Measurements from ENCODE around the gene MAVS. TPM values are rescaled to one million over a fixed set of nuclear protein-coding genes. Genes with fewer than 3 reads are reported as not detected.

MAVS gene
- total and polyA plus RNA-seq, 9 of the 15 experiments (the other 6 are each of a cell fraction or from before 2014, with no cell fraction given) = 1.6 to 22.0 (median 11.3) TPM

GRCh38 chr20:3820048-3820900, 26.4 kb upstream of the MAVS start, which contains the start of gene AP5S1 (continued):
- TF ChIP-seq PTTG1 (tag; IDR thresholded peaks at IDR 0.05; ENCODE audit: low read depth) = no peak
- TF ChIP-seq HMG20B (CRISPR knock-in tag; IDR thresholded peaks at IDR 0.05) = no peak
- no peak for TF ChIP-seq ESRRB (CRISPR knock-in tag; IDR thresholded peaks at IDR 0.05; ENCODE audit: borderline replicate concordance)
- peak; percentile 77; the same call in 1 of the 2 replicates for TF ChIP-seq ZNF584 (CRISPR knock-in tag; IDR thresholded peaks at IDR 0.05; ENCODE audit: low read depth)
- TF ChIP-seq SMAD3 (CRISPR knock-in tag; conservative IDR thresholded peaks at IDR 0.05) = no peak
- TF ChIP-seq ZBTB5 (IDR thresholded peaks at IDR 0.05) = no peak
- no peak for TF ChIP-seq MTF1 (CRISPR knock-in tag; IDR thresholded peaks at IDR 0.05; ENCODE audit: borderline replicate concordance)
- TF ChIP-seq RBM14 (IDR thresholded peaks at IDR 0.05; ENCODE audit: borderline replicate concordance, insufficient read depth, low read depth, low read length) = no peak
- no peak for TF ChIP-seq HDAC3 (IDR thresholded peaks at IDR 0.05; ENCODE audit: borderline replicate concordance, partially characterized antibody)
- 0 out of 2 replicates have a peak, but pooled peaks have one; percentile 30 for TF ChIP-seq NCOR1 (IDR thresholded peaks at IDR 0.05)
- TF ChIP-seq CTCF (IDR thresholded peaks at IDR 0.05 in 2 of 3, conservative IDR thresholded peaks at IDR 0.05 in 1 of 3; ENCODE audit: insufficient read depth in 2 of 3, low read depth in 1 of 3, low read length in 3 of 3) = peak; percentile 84 to 93 (median 91)
- peak; percentile 95 for TF ChIP-seq HCFC1 (IDR thresholded peaks at IDR 0.05; ENCODE audit: low read depth, low read length)
- peak; percentile 85 to 97 (median 94) for TF ChIP-seq YY1 (IDR thresholded peaks at IDR 0.05; ENCODE audit: borderline replicate concordance in 1 of 3, control insufficient read depth in 1 of 3, extremely low read depth in 1 of 3, insufficient read depth in 3 of 3, insufficient read length in 1 of 3, insufficient replicate concordance in 2 of 3, low read depth in 1 of 3, low read length in 2 of 3)
- no peak for TF ChIP-seq KDM4B (IDR thresholded peaks at IDR 0.05; ENCODE audit: borderline replicate concordance in 2 of 2, low read depth in 1 of 2)
- TF ChIP-seq ZNF212 (CRISPR knock-in tag; IDR thresholded peaks at IDR 0.05) = no peak
- peak in 1 of 2 experiments; percentile 43; a peak in 1 of 4 replicates for TF ChIP-seq RCOR1 (IDR thresholded peaks at IDR 0.05; ENCODE audit: borderline replicate concordance in 1 of 2, low read depth in 2 of 2, low read length in 2 of 2)
- peak in 1 of 2 experiments; percentile 28; a peak in 1 of 4 replicates for TF ChIP-seq FOXA3 (CRISPR knock-in tag; conservative IDR thresholded peaks at IDR 0.05 in 1 of 2, IDR thresholded peaks at IDR 0.05 in 1 of 2)
- TF ChIP-seq SRSF7 (optimal IDR thresholded peaks at IDR 0.05; ENCODE audit: low read depth, low read length) = no peak
- peak; percentile 98 for TF ChIP-seq MTA1 (IDR thresholded peaks at IDR 0.05; ENCODE audit: borderline replicate concordance)
- peak; percentile 8; the same call in 1 of the 2 replicates for TF ChIP-seq CBFA2T3 (IDR thresholded peaks at IDR 0.05)
- no peak for TF ChIP-seq ARHGAP35 (IDR thresholded peaks at IDR 0.05; ENCODE audit: partially characterized antibody)
- no peak for TF ChIP-seq ZNF77 (CRISPR knock-in tag; IDR thresholded peaks at IDR 0.05)
- no peak for TF ChIP-seq MTA2 (IDR thresholded peaks at IDR 0.05; ENCODE audit: low read depth)
